ENCODE results near the gene CRIP3.

The CRIP3 gene

GRCh38 chr6:43276577-43277305 is 31.9 kb downstream of the CRIP3 start:
- H3K27ac ChIP-seq = no peak overlapping the region
- TF ChIP-seq, protein P1, sequence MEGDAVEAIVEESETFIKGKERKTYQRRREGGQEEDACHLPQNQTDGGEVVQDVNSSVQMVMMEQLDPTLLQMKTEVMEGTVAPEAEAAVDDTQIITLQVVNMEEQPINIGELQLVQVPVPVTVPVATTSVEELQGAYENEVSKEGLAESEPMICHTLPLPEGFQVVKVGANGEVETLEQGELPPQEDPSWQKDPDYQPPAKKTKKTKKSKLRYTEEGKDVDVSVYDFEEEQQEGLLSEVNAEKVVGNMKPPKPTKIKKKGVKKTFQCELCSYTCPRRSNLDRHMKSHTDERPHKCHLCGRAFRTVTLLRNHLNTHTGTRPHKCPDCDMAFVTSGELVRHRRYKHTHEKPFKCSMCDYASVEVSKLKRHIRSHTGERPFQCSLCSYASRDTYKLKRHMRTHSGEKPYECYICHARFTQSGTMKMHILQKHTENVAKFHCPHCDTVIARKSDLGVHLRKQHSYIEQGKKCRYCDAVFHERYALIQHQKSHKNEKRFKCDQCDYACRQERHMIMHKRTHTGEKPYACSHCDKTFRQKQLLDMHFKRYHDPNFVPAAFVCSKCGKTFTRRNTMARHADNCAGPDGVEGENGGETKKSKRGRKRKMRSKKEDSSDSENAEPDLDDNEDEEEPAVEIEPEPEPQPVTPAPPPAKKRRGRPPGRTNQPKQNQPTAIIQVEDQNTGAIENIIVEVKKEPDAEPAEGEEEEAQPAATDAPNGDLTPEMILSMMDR (IDR thresholded peaks at IDR 0.05) = no peak
- TF ChIP-seq ZFX (IDR thresholded peaks at IDR 0.05; ENCODE audit: borderline replicate concordance) = no peak

DNA sequence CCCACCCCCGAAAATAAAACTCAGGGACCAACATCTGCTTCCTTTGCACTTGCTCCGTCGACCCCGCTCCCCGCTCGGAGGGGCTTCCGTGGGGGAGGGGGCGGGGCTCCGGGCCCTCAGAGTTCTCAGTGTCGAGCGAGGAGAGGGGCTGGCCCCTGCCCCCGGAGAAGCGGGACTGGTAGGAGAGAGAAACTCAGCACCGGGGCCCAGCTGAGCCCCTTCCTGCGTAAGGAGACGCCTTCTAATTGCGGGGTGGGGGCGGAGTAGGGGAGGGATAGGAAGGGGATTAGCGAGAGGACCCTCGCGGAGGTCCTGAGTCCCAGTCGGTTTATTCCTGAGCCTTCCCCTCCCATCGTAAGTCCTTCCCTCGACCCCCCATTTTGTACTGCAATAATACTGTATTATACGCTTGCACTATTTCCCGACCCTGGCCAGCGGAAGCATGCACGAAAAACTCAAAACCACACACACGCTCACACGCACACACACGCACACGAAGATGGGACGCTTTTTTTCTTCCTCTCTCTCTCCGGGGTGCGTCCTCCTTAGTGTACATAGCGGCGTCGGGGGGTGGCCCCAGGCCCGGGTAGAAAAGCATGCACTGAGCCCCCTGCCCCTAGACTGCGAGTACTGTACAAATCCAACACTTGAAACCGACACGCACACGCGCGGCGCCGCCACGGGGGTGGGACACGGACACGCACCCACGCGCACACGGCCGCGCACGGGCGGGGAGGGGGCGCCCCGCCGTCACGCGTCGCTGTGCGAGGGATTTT is 32.6 kb downstream of the CRIP3 start:
- no peak overlapping the region for H3K27ac ChIP-seq
- no peak for TF ChIP-seq ZFX (IDR thresholded peaks at IDR 0.05; ENCODE audit: borderline replicate concordance)
- TF ChIP-seq, protein P1 (IDR thresholded peaks at IDR 0.05) = no peak

DNA sequence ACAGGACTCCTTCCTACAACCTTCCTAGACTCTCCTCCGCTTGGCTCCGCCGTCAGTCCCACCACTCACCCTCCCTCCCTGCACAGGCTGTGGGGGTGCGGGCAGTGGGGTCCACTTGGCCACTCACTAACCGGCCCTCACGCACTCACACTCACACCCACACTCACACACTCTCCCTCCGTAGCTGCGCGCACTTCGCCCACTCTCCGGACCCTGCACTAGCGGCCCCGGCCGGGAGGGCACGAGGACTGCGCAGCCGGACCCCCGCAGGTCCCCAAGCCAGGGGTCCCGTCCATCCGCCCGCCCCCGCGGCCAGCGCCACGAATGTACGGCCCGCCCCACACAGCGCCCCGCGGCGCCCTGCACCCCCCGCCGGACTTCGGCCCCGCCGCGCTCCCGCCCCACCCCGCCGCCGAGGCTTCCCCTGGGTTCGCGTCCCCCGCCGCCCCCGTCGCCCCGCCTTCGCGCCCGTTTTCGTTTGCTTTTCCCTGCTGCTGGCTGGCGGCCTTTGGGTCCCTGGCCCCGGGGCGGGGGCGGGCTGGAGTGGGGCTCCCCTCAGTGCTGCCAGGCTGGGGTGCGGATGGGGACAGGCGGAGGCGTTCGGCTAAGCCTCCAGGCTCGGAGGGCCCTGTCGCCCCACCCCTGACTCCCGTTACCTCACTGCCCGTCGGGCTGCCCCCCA is 33.6 kb downstream of the CRIP3 start:
- no peak overlapping the region for H3K27ac ChIP-seq
- TF ChIP-seq, protein P1 (IDR thresholded peaks at IDR 0.05) = no peak
- TF ChIP-seq ZFX (IDR thresholded peaks at IDR 0.05; ENCODE audit: borderline replicate concordance) = no peak

DNA sequence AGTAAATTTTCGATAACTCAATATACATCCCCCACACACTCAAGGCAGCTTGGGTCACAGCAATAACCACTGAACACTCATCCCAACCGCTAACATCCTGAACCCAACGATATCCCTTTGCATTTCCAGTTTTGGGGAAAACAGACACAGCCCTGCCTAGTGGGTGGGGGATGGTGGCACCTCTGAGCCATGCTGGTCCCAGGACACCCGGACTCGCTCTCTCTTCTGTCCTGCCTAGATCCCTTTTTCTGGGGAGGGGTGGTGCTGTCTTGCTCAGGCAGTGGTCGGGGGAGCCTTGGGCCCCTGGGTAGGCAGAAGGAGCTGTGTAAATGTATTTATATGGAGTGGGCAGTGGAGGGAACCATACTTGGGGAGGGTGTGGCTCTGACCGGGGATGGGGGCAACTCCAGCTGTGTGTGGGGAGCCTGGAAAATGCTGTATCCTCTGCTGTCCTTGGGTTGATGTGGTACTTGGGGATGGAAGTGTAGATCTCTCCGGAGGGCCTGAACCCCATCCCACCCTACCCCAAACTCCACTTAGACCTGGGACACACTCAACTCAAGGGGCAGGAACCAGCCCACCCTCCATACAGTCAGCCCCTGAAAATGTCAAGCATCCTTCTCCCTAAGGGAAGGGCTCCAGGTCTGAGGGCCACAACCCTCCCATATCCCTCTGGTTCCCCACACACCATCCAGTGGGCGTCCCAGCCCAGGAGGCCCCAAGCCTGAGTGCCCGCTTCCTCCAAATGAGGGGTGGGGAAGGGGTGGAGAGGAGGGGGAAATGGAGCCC is 34.3 kb downstream of the CRIP3 start:
- TF ChIP-seq, protein P1 (IDR thresholded peaks at IDR 0.05) = no peak
- TF ChIP-seq ZFX (IDR thresholded peaks at IDR 0.05; ENCODE audit: borderline replicate concordance) = no peak
- no peak overlapping the region for H3K27ac ChIP-seq

GRCh38 chr6:43273707-43274106 is 34.9 kb downstream of the CRIP3 start:
- TF ChIP-seq ZFX (IDR thresholded peaks at IDR 0.05; ENCODE audit: borderline replicate concordance) = no peak
- TF ChIP-seq, protein P1 (IDR thresholded peaks at IDR 0.05) = no peak

GRCh38 chr6:43271944-43272343 is 36.7 kb downstream of the CRIP3 start:
- TF ChIP-seq, protein P1 (IDR thresholded peaks at IDR 0.05) = no peak
- TF ChIP-seq ZFX (IDR thresholded peaks at IDR 0.05; ENCODE audit: borderline replicate concordance) = no peak

More at GRCh38 chr6:43273707-43274106, 34.9 kb downstream of the CRIP3 start:
- H3K27ac ChIP-seq = no peak overlapping the region

More at GRCh38 chr6:43271944-43272343, 36.7 kb downstream of the CRIP3 start:
- H3K27ac ChIP-seq = no peak overlapping the region
